HG03196 (cell line): ENCODE data around the gene TRMT44.
A peak's percentile ranks its signal among the peaks of the same experiment; 100 is the strongest.
"Not testable (repeated sequence)": the region's sequence is repeated elsewhere in the genome, so short reads cannot be mapped to it uniquely, and the experiment has no call there.

Experiments used
- ATAC-seq: cut with Tn5 transposase; IDR thresholded peaks from one replicate; pipeline ENCODE4 v1.9.1; 2021; ENCODE audit not compliant: unreplicated experiment

Gene TRMT44

DNA sequence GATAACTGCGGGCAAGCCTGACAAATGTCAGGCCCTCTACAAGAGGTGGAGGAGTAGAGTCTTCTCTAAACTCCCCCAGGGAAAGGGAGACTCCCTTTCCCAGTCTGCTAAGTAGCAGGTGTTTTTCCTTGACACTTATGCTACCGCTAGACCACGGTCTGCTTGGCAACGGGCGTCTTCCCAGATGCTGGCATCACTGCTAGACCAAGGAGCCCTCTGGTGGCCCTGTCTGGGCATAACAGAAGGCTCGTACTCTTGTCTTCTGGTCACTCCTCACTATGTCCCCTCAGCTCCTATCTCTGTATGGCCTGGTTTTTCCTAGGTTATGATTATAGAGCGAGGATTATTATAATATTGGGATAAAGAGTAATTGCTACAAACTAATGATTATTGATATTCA is 33.7 kb upstream of the TRMT44 start:
- not testable (repeated sequence) for ATAC-seq

DNA sequence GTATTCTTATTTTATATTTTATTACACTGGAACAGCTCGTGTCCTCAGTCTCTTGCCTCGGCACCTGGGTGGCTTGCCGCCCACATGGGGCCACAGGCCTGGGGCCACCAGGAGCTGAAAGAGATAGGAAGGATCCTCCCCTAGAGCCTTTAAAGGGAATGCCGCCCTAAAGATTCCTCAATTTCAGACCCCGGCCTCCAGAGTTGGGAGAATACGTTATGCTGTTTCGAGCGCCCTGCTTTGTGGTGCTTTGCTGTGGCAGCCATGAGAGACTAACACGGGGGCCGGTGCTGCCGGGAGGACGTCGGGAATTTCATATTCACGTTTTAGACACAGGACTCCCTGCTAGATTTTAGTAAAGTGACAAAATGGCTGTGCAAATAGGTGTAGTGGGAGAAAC is 33.3 kb upstream of the TRMT44 start:
- ATAC-seq: no peak

DNA sequence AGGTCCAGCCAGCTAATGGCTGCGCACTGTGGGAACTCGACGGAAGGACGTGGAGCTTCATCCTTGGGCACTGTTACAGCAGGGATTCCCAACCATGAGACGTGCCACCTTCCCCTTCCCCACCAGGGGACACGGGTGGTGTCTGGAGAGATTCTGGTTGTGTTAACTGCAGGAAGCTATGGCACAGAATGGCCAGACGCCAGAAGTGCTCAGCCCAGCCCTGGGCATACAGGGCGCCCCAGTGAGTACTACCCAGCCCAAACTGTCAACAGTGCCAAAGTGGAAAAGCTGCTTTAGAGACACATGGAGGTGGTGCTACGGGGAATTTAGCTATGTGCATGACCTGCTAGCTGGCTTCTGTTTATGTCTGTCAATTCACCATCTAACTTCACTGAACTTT is 32.8 kb upstream of the TRMT44 start:
- no peak for ATAC-seq

DNA sequence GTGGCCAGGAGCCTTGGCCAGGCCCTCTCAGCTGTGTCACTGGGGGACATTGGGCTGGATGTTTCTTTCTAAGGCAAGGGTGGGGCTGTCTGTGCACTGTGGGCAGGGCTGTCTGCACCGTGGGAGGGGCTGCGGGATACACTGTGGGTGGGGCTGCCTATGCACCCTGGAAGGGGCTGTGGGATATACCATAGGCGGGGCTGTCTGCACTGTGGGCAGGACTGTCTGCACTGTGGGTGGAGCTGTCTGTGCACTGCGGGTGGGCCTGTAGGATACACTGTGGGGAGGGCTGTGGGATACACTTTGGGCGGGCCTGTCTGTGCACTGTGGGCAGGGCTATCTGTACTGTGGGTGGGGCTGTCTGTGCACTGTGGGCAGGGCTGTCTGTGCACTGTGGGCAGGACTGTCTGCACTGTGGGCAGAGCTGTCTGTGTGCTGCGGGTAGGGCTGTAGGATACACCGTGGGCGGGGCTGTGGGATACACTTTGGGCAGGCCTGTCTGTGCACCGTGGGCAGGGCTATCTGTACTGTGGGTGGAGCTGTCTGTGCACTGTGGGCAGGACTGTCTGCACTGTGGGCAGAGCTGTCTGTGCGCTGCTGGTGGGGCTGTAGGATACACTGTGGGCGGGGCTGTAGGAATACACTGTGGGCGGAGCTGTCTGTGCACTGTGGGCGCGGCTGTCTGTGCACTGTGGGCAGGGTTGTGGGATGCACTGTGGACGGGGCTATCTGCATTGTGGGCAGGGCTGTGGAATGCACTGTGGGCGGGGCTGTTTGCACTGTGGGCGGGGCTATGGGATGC is 31.1 kb upstream of the TRMT44 start:
- no peak for ATAC-seq

DNA sequence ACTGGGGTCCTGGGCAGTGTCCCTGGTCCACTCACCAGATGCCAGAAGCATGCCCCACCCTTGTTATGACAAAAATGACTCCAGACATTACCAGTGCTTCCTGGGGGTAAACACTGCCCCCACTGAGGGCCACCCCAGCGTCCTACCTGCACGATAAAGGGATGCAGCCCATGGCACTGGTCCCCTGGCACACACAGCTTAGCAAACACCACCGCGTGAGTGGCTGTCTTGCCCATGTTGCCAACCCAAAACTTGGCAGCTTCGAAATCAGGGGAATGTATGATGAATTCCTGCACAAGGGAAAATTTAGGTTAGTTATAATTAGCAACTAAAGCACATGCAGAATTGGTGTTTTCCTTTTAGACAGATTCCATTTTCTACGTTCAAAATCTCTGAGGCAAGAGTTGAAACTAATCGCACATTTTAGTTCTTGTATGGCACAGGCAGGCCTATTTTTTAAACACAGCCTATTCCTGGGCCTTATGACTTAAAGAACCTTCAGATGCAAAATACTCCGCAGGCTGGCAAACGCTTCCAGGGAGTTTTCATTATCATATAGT is 30.4 kb upstream of the TRMT44 start:
- no peak for ATAC-seq

DNA sequence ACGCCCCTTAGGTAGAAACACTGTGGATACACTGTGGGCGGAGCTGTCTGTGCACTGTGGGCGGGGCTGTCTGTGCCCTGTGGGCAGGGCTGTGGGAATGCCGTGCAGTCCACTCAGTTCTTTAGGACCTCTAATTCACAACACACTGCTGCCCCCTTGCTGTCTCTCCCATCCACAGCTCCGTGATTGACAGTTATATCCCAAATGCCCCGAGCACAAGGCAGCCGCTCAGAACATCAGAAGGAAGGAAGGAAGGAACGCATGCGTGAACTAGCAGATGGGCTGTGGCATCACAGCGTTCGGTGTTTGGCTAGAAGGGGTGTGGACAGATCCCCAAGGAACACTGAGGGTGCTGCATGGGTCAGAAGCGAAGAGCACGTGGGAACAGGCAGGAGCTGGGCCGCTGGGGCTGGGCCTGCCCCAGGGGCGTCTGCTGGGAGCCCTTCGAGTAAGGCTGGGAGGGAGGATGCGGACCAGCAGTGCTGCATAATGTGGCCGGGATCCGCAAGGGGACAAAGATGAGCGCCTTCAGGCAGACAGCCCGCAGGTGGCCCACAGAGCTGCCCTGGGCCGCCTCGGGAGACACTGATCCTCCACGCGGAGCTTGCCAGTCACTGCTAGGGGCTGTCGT is 29.8 kb upstream of the TRMT44 start:
- ATAC-seq: no peak

DNA sequence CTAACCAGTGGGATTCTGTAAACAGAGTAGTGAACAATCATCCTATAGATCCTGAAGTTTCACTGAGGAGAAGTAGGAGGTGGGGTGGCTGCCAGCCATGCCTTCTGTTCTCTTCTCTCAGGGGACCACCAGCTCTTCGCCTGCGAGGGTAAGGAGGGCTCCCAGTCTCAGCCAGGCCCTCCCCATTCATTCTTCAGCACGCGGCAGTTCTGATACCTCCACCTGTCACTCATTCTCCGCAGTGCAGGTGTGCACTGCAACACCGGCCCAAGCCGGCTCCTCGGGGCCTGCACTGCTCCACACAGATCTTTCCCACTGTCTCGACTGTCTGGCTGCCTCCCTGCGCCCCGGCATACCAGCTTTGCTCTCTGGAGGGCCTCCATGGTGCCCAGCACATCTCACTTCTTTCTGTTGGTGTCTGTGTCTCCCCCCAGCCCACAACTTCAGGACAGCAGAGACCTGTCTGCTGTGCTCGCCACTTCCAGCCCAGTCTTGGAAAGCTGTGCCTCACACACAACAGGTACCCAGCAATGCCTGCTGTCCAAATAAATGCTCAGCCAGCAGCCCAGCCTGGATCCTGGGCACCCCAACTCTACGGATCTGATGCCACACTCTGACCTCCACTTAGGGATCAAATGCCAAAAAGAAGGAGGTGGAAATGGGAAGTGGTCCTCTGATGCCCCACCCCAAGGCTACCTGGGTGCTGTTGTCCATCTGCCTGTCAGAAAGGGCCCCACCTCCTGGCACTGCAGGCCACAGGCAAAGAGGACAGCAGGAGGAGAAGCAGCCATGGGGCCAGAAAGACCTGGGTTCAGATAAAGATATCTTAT is 29.0 kb upstream of the TRMT44 start:
- ATAC-seq: no peak

DNA sequence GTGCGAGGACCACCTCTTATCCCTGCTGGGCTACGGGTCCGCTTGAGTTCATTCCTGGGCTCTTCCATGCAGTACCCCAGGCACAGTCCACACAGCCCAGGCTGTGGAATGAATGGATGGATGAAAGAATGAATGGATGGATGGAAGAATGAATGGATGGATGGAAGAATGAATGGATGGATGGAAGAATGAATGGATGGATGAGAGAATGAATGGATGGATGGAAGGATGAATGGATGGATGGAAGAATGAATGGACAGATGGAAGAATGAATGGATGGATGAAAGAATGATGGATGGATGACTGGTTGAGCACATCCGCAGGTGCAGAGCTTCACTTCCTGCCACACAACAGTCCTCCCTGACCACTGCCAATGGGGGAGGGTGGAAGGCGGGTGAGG is 28.3 kb upstream of the TRMT44 start:
- no peak for ATAC-seq

DNA sequence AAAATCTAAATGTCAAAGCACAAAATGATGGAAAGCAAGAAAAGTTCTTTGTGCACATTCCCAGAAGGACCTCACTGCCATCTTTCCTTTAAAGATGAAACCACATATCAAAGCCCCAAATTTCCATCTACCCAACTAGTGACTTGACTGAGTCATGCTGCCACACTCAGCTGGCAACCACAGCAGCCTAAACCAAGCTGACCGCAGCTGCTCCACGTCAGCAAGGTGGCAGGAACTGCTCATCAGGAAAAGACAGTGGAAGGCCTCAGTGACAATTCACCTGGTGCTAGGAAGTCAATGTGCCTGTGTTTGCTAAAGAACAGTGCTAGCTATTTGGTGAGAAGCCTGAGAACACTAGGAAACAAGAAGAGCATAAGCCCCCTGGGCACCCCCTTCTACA is 26.2 kb upstream of the TRMT44 start:
- no peak for ATAC-seq

DNA sequence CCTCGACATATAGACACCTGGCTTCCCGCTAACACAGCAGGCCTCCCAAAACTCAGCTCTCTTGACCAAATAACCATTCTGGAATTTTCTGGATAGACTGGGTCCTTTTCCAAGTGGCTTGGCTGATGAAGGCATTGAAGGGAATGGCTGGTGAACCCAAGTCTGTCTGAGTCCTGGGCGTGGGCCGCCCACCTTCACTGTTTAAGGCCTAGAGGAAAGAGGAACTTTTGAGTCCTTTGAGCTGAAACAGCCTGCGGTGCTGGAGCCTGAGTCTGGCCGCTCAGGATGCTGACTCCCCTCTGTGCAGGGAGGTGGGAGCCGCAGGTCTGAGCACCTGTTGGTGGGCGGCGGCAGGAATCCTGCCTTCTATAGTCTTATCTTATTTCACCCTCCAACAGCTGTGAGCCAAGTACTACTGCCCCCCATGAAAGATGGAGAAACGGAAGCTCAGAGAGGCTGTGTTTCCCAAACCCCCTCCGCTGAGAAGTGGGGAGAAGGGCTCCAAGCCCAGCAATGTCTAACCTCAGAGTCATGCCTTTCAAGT is 23.4 kb upstream of the TRMT44 start:
- no peak for ATAC-seq

DNA sequence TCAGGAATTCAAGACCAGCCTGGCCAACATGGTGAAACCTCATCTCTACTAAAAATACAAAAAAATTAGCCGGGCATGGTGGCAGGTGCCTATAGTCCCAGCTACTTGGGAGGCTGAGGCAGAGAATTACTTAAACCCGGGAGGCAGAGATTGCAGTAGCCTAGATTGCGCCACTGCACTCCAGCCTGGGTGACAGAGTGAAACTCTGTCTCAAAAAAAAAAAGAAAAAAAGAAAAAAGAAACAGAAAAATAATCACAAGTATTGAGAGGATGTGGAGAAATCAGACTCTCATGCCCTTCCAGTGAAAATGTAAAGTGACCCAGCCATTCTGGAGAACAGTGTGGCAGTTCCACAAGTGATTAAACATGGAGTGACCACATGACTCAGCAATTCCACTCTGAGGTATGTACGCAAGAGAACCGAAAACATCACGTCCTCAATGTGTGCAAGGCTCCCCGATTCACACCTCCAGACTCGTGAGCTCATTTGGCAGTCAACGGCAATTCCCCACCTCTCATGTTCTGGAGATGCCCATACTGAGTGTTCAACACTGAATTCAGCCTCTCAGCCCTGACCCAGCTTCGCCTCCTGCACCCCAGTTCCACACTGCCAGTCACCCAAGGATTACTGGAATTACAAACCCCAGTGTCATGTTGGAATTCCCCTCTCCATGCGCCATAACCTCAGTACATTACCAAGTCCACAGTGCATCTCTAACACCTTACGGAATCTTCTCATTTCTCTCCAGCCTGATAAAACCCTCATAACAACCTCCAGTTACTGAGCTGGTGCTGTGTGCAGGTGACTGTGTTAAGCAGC is 21.1 kb upstream of the TRMT44 start:
- peak; percentile 66 for ATAC-seq

DNA sequence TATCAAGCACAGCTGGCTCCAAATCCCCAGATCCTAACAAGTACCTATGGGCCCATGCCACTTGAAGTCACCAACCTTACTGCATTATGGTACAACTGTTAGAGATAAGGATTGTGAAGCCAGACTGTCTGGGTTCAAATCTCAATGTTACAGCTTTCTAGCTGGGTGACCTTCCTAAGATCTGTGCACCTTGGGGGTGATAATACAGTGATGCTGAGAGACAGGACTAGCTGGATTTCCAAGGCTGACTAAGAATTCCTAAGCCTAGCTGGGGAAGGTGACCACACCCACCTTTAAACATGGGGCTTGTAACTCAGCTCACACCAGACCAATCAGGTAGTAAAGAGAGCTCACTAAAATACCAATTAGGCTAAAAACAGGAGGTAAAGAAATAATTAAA is 20.4 kb upstream of the TRMT44 start:
- not testable (repeated sequence) for ATAC-seq

DNA sequence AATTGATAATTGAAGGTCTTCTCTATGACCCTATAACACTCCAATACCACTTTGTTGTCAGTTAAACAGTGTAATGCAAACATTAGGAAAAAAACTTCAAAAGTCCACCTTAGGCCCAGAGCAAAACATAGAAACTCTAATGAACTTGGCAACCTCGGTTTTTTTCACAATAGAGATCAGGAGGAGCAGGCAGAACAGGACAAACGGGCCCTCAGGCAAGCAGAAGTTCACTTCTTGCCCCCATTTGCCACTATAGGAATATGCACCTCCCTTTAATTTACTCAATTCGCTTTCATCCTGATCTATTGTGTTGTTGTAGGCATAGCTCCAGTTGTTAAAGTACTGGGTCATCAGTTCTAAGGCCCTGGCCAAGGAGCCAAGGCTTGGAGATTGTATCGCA is 18.2 kb upstream of the TRMT44 start:
- no peak for ATAC-seq

DNA sequence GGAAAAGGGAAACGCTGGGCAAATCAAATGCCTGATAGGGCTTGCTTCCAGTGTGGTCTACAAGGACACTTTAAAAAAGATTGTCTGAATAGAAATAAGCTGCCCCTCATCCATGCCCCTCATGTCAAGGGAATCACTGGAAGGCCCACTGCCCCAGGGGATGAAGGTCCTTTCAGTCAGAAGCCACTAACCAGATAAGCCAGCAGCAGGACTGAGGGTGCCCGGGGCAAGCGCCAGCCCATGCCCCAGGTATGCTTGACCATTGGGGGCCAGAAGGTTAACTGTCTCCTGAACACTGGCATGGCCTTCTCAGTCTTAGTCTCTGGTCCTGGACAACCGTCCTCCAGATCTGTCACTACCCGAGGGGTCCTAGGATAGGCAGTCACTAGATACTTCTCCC is 17.8 kb upstream of the TRMT44 start:
- ATAC-seq: no peak

DNA sequence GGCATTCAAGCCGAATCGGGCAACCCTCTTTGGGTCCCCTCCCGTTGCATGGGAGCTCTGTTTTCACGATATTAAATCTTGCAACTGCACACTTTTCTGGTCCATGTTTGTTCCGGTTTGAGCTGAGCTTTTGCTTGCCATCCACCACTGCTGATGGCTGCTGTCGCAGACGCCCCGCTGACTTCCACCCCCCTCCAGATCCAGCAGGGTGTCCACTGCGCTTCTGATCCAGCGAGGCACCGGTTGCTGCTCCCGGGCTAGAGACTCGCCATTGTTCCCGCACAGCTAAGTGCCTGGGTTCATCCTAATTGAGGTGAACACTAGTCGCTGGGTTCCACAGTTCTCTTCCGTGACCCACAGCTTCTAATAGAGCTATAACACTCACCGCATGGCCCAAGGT is 13.3 kb upstream of the TRMT44 start:
- no peak for ATAC-seq

DNA sequence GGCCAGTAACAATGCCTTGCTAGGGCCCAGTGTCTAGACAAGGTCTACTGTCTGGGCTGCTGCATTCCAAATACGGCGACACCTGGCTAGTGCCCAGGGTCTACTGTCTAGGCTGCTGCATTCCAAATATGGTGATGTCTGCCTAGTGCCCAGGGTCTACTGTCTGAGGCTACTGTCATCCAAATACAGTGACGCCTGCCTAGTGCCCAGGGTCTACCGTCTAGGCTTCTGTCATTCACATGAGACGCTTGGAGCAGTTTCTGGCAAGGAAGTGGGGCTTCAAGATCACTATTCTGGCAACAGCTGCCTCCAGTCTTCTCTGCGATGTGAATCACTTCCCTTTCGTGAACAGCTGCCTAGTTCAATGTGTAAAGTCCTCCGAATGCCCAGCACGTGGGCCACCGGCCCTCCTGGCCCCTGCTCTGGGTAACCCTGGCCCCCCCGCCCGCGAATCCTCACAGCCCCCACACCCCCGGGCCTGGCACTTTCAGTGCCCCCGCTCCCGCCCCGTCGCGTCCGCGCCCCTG is 12.8 kb upstream of the TRMT44 start:
- peak; percentile 40 for ATAC-seq

DNA sequence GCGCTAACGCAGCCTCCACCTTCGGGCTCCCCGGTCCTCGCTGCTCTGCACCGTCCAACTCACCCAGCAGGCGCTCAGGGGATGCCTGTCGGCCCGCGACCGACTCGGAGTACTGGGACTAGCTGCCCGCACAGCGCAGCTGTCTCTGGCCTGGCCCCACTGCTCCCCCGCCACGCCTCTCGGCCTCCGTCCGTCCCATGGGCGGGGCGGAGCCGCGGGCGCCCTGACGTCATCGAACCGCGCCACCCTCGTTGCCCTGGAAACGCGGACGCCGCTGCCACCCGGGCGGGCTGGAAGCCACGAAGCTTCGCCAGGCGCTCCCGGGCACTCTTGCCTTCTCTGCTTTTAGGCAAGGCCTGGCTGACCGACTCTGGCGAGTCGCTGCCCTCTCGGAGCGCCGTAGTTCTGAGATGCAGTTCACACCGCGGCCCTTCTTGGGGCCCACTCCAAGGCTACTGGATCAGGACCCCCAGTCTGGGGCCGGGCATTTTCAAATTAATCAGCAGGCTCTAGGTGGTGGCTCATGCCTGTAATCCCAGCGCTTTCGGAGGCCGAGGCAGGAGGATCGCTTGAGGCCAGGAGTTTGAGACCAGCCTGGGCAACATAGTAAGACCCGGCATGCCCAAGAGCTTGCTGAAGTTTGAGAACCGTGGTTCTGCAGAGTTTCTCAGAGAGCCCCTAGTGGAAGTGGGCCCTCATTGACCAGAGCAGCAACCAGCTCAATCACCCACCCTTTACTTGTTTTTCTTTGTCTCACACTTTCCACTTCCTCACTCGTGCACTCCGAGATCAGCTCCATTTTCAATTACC is 12.1 kb upstream of the TRMT44 start:
- ATAC-seq: peak; percentile 93

DNA sequence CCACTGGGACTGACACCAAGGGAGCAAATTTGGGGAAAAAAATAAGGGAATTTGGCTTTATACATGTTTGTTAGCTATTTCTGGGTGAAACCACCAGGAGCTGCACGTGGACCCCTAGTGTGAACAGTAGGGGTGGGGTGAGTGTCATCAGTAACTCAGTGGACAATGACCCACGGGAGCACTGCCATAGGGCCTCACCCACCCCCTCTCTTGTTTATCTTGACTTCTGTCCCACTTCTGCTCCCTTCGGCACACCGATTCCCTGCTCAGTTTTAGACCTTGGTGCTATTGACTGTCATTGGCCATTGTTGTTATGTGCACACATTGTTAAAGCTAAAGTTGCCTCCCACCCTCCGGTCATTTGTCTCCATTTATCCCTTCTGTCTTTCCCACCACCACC is 9.0 kb upstream of the TRMT44 start:
- no peak for ATAC-seq

DNA sequence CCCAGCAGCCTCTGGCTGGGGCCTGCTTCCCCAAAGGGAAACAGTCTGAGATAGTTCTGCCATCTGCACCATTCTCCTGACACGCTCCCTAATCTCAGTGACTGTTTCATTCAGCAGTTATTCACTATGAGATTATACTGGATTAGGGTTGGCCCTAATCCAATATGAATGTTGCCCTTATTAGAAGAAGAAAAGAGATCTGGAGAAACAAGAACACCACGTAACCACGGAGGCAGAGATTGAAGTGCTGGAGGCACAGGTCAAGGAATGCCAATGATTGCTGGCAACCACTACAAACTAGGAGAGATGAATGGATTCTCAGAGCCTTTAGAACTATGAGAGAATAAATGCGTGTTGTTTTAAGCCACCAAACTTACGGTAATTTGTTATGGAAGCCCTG is 7.4 kb upstream of the TRMT44 start:
- no peak for ATAC-seq
